Renal cortical epithelial cell (primary cell): ENCODE measurements around the gene PLG. TPM values are rescaled to one million over a fixed set of nuclear protein-coding genes. Genes with fewer than 3 reads are reported as not detected.
A peak's percentile ranks its signal among the peaks of the same experiment; 100 is the strongest.
"Not testable (repeated sequence)": the region's sequence is repeated elsewhere in the genome, so short reads cannot be mapped to it uniquely, and the experiment has no call there.

ENCODE experiments used
- DNase-seq: peaks from one replicate; pipeline ENCODE4 v3.0.0-alpha.2; 2011; ENCODE audit warnings: low read depth
- total RNA-seq: library from RNA; depleted of rRNA; stranded (reverse); fragments of >200 nt; gene quantifications from 2 replicates; pipeline ENCODE4 v1.2.3, GENCODE V29; 2014

Gene PLG
- total RNA-seq, 1 donor from 2014 or later = not detected

DNA sequence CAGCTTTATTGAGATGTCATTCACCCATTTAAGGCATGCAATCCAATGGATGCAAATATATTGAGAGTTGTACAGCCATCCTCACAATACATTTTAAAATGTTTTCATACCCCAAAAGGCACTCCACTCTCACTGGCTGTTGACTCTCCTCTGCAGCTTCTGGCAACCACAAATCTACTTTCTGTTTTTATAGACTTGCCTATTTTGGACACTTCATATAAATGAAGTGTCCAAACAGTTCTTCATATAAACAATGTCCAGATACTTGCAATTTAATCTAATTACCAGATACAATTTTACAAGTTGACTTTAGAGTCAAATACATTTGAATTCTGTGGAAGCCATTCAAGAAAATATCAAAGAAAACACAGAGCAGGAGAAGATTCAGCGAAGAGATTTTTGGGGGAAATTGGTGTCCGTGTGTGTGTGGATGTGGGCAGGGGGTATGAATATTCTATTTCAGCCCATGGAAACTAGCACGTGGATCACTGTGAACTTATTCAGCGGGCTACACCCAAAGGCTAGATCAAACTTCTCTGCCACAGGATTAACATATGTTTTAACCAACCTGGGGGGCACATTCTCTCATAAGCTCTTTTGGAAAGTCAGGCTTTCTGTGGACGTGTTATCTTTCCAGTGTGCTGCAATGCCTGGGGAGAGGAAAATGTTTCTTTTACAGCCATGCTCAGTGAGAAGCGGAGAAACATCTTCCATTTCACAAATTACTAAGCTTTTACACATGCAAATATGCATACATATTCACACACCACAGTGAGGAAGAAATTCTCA, 73.9 kb downstream of the PLG start:
- DNase-seq = no peak

- not testable (repeated sequence) for DNase-seq
These were observed 77.1 kb downstream of the PLG start for GRCh38 chr6:160779095-160779494.

DNA sequence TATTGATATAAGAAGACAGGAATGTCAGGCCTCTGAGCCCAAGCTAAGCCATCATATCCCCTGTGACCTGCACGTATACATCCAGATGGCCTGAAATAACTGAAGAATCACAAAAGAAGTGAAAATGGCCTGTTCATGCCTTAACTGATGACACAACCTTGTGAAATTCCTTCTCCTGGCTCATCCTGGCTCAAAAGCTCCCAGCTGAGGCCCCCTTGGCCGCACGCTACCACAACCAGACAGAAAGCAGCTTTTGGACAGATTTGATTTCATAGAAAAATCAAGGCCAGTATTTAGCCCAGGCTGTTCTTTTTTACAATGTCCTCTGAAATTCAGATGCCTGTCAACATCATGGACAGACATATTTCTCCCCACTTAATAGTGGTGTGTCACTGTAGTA, 78.6 kb downstream of the PLG start:
- not testable (repeated sequence) for DNase-seq

GRCh38 chr6:160781298-160781697, 79.3 kb downstream of the PLG start:
- DNase-seq = no peak

- no peak for DNase-seq
These were observed 80.2 kb downstream of the PLG start for GRCh38 chr6:160782228-160782627.

- no peak for DNase-seq
These were observed 81.7 kb downstream of the PLG start for GRCh38 chr6:160783741-160784140.

GRCh38 chr6:160788126-160788525, 86.1 kb downstream of the PLG start:
- not testable (repeated sequence) for DNase-seq

DNA sequence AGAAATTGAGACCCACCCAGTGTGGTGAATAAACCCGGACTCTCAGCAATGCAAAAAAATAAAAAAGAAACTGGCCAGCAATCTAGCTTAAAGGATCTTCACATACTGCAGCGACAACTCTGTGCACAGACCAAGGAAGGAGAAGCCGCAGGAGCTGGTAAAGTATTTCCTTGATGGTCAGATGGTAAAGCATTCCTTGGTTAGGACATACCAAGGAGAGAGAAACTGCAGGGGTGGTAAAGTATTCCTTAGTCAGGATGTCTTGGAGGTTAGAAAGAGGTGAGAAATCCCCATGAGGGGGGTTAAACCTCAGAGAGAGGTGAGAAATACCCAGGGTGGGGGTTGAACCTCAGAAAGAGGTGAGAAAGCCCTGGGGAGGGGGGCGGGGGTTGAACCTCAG, 86.8 kb downstream of the PLG start:
- no peak for DNase-seq

- no peak for DNase-seq
These were observed 87.4 kb downstream of the PLG start for GRCh38 chr6:160789263-160790027.

- DNase-seq = no peak
These were observed 88.2 kb downstream of the PLG start for GRCh38 chr6:160790028-160790792.

- DNase-seq = no peak
These were observed 89.4 kb downstream of the PLG start for GRCh38 chr6:160791459-160791858.

- peak; percentile 70 for DNase-seq
These were observed 90.0 kb downstream of the PLG start for GRCh38 chr6:160791981-160792418.

- no peak for DNase-seq
These were observed 90.7 kb downstream of the PLG start for GRCh38 chr6:160792708-160793107.

- DNase-seq = no peak
These were observed 91.6 kb downstream of the PLG start for GRCh38 chr6:160793652-160794051.

- DNase-seq = no peak
These were observed 93.7 kb downstream of the PLG start for GRCh38 chr6:160795721-160796120.

DNA sequence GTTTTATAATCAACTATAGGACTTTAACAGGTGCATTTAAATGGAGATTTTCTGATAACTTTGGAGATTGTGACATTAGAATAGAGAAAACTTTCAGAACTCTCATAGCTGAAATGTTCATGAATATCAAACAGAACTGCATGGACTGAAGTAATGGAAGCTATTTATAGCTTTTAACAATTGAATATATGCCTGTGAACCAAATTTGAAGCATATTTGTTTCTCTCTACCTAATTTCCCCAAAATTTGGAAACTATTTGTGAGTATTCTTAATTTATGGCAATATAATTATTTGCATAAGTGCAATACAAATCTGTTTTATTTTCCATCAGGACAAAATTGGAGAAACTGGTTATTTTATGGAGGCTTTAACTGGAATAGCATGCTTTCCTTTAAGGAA, 96.6 kb downstream of the PLG start:
- DNase-seq = no peak

DNA sequence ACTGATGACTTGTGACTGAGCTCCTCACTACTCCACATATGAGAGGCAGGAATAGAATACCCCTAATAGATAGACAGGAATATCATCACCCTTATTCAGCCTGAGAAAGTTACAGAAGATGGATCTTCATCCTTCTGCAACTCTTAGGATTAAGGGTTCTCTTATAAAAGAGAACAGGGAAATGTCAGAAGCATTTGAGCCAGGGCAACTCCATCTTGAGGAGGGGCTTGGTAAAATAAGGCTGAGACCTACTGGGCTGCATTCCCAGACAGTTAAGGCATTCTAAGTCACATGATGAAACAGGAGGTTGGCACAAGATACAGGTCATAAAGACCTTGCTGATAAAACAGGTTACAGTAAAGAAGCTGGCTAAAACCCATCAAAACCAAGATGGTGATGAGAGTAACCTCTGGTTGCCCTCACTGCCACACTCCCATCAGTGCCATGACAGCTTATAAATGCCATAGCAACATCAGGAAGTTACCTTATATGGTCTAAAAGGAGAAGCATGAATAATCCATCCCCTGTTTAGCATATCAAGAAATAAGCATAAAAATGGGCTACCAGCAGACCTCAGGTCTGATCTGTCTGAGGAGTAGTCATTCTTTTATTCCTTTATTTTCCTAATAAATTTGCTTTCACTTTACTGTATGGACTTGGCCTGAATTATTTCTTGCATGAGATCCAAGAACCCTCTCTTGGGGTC, 97.9 kb downstream of the PLG start:
- no peak for DNase-seq

- peak; percentile 49 for DNase-seq
These were observed 99.4 kb downstream of the PLG start for GRCh38 chr6:160801418-160801817.

GRCh38 chr6:160802049-160802448, 100.0 kb downstream of the PLG start:
- not testable (repeated sequence) for DNase-seq
